Astrocyte of the spinal cord (primary cell): ENCODE data around the gene PKHD1.

Source experiments
- DNase-seq: peaks from one replicate; pipeline ENCODE4 v3.0.0; 2011; ENCODE audit warnings: low read depth, low spot score
- H3K4me3 ChIP-seq: 2 replicates; pipeline ENCODE4 v1.5.1; 2011; ENCODE audit warnings: low read depth, mild to moderate bottlenecking, low read length, moderate library complexity
- in situ Hi-C: cut with HindIII; loops from 2 replicates; pipeline ENCODE4 v1.10.0; 2017; ENCODE audit warnings: low sequenced_read_pairs
- TF ChIP-seq, protein P1 (sequence below): IDR thresholded peaks from 2 replicates; pipeline ENCODE4 v1.5.1; 2012; ENCODE audit warnings: low read depth, mild to moderate bottlenecking, low read length, inconsistent platforms

Gene PKHD1

DNA sequence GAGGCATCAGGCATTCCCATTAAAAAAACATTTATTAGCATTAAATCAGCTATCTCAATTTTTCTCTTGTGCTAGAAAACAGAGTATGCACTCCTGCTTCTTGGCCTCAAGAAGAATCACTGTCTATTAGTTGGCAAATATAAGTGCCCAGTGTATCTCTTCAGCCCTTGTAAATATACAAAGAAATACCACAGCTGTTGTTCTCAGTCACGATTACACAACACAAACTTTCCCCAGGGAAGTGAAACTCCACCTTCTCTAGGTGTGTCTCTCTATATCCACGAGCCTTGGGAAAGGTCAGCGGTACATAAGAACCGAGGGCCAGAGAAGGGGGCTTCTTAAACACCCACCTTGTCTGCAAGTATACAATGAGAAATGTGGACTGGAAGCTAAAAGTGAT, 194.7 kb downstream of the PKHD1 start:
- no peak for DNase-seq
- in situ Hi-C loops: no loop called here
- TF ChIP-seq, protein P1, sequence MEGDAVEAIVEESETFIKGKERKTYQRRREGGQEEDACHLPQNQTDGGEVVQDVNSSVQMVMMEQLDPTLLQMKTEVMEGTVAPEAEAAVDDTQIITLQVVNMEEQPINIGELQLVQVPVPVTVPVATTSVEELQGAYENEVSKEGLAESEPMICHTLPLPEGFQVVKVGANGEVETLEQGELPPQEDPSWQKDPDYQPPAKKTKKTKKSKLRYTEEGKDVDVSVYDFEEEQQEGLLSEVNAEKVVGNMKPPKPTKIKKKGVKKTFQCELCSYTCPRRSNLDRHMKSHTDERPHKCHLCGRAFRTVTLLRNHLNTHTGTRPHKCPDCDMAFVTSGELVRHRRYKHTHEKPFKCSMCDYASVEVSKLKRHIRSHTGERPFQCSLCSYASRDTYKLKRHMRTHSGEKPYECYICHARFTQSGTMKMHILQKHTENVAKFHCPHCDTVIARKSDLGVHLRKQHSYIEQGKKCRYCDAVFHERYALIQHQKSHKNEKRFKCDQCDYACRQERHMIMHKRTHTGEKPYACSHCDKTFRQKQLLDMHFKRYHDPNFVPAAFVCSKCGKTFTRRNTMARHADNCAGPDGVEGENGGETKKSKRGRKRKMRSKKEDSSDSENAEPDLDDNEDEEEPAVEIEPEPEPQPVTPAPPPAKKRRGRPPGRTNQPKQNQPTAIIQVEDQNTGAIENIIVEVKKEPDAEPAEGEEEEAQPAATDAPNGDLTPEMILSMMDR: no peak
- no peak overlapping the region for H3K4me3 ChIP-seq

DNA sequence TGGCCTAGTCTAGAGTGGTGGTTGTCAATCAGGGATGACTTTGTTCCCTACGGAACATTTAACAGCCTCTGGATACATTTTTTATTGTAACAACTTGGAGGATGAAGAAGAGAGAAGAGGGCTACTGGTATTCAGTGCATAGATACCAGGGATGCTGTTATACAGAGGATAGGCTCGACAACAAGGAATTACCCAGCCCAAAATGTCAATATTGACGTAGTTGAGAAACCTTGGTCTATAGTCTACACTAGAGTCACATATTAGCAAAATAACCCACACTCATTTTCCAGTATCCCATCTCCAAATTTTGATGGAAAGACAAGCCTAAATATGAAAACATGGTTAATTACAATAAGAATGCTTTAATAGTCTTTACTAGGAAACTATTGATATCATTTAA, 195.1 kb downstream of the PKHD1 start:
- TF ChIP-seq, protein P1: no peak
- H3K4me3 ChIP-seq: no peak overlapping the region
- no peak for DNase-seq
- in situ Hi-C loops: no loop called here

DNA sequence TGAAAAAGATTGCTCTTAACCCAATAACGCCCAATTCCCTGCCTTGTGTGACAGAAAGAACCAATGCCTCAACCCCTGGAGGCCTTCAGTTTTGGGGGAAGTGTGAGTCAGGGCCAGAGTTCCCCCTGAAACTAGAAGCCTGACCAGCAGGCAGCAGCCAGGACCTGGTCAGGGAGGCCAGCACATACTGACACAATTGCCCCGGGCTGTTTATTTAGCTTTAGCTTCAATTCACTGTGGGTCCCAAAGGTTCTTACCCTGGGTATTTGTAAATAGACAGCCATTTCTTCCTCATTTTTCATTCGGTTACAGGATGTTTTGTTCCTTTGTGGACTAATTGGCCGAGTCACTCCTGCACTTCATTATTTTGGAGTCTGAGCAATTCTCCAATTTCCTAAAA, 195.6 kb downstream of the PKHD1 start:
- in situ Hi-C loops: no loop called here
- no peak overlapping the region for H3K4me3 ChIP-seq
- no peak for DNase-seq
- TF ChIP-seq, protein P1: no peak

DNA sequence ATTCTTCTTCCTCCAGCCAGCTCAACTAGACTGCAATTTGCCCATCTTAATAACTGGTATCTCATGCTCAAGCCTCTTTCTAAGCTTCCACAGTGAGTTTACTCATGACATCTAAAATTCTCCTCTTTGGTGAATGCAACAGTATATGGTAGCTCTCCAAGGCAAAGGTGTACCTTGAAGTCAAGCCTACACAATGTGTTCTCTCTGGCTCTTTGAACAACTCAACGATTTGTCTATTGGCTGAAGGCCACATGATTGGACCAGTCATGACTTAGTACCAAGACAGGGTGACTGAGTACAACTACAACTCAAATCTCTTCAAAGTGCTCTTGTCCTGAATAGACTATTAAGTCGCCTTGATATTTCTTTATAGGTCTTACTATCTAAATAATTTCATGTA, 199.6 kb downstream of the PKHD1 start:
- TF ChIP-seq, protein P1: no peak
- DNase-seq: no peak
- in situ Hi-C loops: no loop called here
- H3K4me3 ChIP-seq: no peak overlapping the region

DNA sequence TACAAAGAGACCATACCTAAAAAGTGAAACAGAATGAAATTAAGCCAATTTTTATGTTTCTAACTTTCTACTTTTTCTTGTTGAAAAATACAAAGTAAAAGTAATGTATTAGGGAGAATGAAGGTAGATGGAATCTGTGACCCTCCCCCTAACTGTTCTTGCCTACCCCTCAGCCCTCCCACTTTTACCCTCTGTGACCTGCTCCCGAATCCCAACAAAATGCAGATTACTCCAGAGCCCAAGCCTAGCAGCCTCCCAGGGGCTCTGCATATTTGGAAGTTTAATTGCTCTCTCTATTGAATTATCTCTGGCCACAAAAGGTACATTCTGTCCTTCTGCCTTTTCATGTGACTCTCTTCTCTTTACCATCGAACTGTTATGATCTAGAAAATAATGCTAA, 201.5 kb downstream of the PKHD1 start:
- DNase-seq: no peak
- no peak overlapping the region for H3K4me3 ChIP-seq
- TF ChIP-seq, protein P1: no peak
- in situ Hi-C loops: no loop called here

DNA sequence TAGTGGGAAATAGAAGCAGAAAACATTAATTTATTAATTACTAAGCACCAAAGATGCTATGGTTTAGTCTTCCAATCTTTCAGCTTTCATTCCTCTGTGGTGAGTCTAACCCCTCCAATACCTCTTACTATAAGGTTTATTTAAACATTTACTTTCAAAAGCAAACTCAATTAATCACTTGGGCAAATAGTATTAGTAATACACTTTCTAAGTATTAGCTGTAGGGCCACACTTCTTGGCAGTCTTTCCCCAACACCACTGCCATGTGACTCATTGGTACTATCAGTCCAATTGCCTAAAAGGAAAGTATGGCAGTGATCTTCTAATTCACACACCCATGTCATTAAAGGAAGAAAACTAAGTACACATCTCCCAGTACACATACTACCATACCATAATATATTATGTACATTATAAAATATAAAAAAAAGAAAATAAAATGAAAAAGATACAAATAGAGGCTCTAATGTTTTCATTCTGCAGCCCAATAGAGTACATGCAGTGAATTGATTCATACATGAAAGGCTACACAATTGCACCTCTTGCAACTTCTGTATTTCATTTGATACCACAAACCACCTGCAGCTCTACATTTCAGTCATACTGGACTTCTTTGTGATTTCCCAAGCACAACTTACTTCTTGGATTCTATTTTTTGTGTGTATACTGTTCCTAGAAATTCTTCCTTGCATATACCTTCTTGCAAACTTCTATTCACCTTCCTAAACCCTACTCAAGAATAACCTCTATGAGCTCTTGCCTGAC, 218.6 kb downstream of the PKHD1 start:
- in situ Hi-C loops: no loop called here
- TF ChIP-seq, protein P1: no peak
- H3K4me3 ChIP-seq: no peak overlapping the region
- DNase-seq: no peak
